ENCODE data around the gene POLH.
"Not testable (repeated sequence)": the region's sequence is repeated elsewhere in the genome, so short reads cannot be mapped to it uniquely, and the experiment has no call there.

POLH gene

DNA sequence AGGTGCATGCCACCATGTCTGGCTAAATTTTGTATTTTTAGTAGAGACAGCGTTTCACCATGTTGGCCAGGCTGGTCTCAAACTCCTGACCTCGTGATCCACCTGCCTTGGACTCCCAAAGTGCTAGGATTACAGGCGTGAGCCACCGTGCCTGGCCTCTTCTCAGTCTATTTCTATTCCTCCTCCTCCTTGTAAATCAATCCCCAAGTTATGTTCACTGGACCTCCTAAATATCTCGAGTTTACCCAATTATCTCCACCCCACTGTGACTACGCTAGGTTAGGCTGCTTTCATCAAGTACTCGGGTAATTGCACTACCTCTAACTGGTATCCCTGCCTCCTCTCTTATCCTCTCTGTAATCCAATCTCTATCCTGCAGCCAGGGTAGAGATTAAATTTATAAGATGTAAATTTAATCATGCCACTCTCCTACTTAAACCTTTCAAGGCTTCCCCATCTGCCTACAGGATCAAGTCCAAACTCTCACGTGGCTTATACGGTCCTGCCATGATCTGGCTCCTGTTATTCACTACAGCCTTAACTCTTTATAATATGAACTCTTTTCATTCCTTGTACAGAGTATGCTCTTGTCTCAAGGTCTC, 58.8 kb downstream of the POLH start:
- no peak for DNase-seq

GRCh38 chr6:43635387-43636307, 59.7 kb downstream of the POLH start, which contains the start of gene MAD2L1BP:
Gene MAD2L1BP (plus strand): TSS chr6:43635840. CDS start chr6:43635876, 36 bp downstream.
- peak; percentile 73 for DNase-seq

DNA sequence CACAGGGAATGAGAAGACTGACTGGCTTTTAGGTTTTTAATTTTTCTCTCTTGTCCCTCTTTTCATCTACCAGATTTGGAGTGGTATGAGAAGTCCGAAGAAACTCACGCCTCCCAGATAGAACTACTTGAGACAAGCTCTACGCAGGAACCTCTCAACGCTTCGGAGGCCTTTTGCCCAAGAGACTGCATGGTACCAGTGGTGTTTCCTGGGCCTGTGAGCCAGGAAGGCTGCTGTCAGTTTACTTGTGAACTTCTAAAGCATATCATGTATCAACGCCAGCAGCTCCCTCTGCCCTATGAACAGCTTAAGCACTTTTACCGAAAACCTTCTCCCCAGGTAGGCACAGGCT, 60.3 kb downstream of the POLH start:
- no peak for DNase-seq

- no peak for DNase-seq
Observed at GRCh38 chr6:43639984-43640800, 64.2 kb downstream of the POLH start.

- peak; percentile 68 for DNase-seq
Observed at GRCh38 chr6:43644940-43645612, 69.1 kb downstream of the POLH start, which contains the start of gene RSPH9. Gene RSPH9 (plus strand): TSS chr6:43645036. CDS start chr6:43645099, 63 bp downstream.

DNA sequence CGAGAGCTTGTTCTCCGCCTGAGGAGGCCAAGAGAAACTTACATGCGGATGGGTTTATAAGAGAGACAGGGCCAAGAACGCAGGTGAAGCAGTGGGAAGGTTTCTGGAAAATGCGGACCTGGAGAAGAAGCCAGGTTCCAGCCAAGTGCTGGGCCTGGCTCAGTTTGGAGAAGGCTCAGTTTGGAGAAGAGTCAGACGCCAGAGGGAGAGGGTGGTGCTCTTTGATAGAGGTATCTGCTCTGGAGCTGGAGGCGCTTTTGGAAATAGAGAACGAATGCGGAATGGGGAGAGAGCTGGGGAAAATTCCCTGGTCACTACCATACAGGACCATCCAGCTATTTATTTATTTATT, 69.6 kb downstream of the POLH start:
- no peak for DNase-seq

GRCh38 chr6:43647613-43648012, 71.6 kb downstream of the POLH start:
- DNase-seq, result no peak

DNA sequence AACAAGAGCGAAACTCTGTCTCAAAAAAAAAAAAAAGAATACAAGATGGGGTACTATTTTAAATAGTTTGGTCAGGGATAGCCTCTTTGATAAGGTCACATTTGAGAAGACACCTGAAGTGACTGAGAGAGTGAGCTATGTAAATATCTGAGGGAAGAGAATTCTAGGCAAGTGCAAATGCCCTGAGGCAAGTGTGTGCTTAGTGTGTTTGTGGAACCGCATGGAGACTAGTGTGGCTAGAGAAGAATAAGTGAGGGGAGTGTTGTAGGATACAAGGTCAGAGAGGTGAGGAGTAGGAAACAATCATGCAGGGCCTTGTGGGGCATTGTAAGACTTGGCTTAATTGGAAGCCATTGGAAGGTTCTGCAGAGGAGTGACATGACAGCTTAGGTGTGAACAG, 72.3 kb downstream of the POLH start:
- DNase-seq, result no peak

DNA sequence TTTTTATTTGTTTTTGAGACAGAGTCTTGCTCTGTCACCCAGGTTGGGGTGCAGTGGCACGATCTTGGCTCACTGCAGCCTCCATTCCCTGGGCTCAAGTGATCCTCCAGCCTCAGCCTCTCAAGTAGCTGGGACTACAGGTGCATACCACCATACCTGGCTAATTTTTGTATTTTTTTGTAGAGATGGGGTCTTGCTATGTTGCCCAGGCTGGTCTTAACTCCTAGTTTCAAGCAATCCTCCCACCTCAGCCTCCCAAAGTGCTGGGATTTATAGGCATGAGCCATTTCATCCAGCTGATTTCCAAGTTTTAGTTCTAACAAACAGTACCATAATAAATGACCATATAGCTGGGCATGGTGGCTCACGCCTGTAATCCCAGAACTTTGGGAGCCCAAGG, 76.8 kb downstream of the POLH start:
- DNase-seq, result not testable (repeated sequence)

DNA sequence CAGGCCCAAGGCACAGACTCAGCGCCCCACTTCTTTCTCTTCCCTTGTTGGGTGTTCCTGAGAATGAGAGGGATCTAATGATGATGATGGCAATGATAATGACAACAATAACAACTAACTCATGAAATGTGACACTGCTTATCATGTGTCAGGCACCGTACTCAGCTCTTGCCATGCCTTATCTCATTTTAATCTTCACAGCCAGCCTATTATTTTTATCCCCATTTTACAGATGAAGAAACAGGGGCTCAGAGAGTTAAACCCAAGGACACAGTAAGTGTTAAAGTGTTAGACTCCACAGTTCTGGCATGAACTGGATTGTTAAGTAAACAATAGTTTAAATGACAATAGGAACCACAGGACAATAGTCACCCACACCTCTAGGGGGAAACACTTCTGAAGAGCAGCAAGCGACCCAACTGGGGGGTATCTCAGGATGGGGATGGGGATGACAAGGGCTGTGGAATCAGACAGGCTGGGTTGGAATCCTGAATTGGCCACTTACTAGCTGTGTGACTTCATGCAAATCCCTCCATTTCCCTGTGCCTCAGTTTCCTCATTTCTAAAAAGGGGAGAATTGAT, 81.3 kb downstream of the POLH start:
- no peak for DNase-seq

GRCh38 chr6:43658161-43658560, 82.2 kb downstream of the POLH start:
- no peak for DNase-seq

- DNase-seq, result not testable (repeated sequence)
Observed at GRCh38 chr6:43662948-43663347, 87.0 kb downstream of the POLH start.

Measured in CD4-positive, alpha-beta T cell treated with Interferon gamma for 1 hour (primary cell).